H9 (cell line): Measurements from ENCODE around the gene TEC. TPM values are rescaled to one million over a fixed set of nuclear protein-coding genes. Genes with fewer than 3 reads are reported as not detected.

Source experiments
- DNase-seq: peaks from one replicate; pipeline ENCODE4 v3.0.0-alpha.2; 2017
- H2AFZ ChIP-seq: one replicate; pipeline ENCODE4 v1.6.1; 2013; ENCODE audit warnings: mild to moderate bottlenecking, low read length, control low read depth, moderate library complexity
- H2AK5ac ChIP-seq: 2 replicates; pipeline ENCODE4 v1.6.1; 2013; ENCODE audit warnings: low read length, control low read depth, mixed read lengths; ENCODE audit not compliant: insufficient read length
- H2BK120ac ChIP-seq: one replicate; pipeline ENCODE4 v1.6.1; 2013; ENCODE audit warnings: low read depth, mild to moderate bottlenecking, low read length, control low read depth, inconsistent platforms; ENCODE audit not compliant: poor library complexity, severe bottlenecking
- H2BK12ac ChIP-seq: 2 replicates; pipeline ENCODE4 v1.6.1; 2013; ENCODE audit warnings: low read length, control low read depth, mixed read lengths, low read depth; ENCODE audit not compliant: insufficient read length
- H2BK15ac ChIP-seq: 2 replicates; pipeline ENCODE4 v1.6.1; 2013; ENCODE audit warnings: low read depth, low read length, control low read depth
- H2BK20ac ChIP-seq: one replicate; pipeline ENCODE4 v1.6.1; 2013; ENCODE audit warnings: low read depth, mild to moderate bottlenecking, low read length, control low read depth, inconsistent platforms; ENCODE audit not compliant: poor library complexity, severe bottlenecking
- H2BK5ac ChIP-seq: 2 replicates; pipeline ENCODE4 v1.6.1; 2013; ENCODE audit warnings: low read length, control low read depth, mixed read lengths; ENCODE audit not compliant: insufficient read length
- H3K14ac ChIP-seq: 2 replicates; pipeline ENCODE4 v1.6.1; 2013; ENCODE audit warnings: low read length, control low read depth; ENCODE audit not compliant: insufficient read depth
- H3K18ac ChIP-seq: 2 replicates; pipeline ENCODE4 v1.6.1; 2013; ENCODE audit warnings: low read depth, mild to moderate bottlenecking, mixed read lengths, low read length, control low read depth; ENCODE audit not compliant: insufficient read length
- H3K23ac ChIP-seq: 2 replicates; pipeline ENCODE4 v1.6.1; 2013; ENCODE audit warnings: low read length, control low read depth, mixed read lengths, low read depth; ENCODE audit not compliant: insufficient read length
- H3K23me2 ChIP-seq: 2 replicates; pipeline ENCODE4 v1.6.1; 2013; ENCODE audit warnings: low read depth, mild to moderate bottlenecking, mixed read lengths, low read length, control low read depth; ENCODE audit not compliant: insufficient read length, poor library complexity, severe bottlenecking
- H3K27ac ChIP-seq: 2 replicates; pipeline ENCODE4 v1.5.1; 2013; ENCODE audit warnings: low read length, control low read depth, mixed read lengths, low read depth; ENCODE audit not compliant: insufficient read length
- H3K27me3 ChIP-seq: 2 replicates; pipeline ENCODE4 v1.6.1; 2013; ENCODE audit warnings: low read length, control low read depth, inconsistent platforms; ENCODE audit not compliant: insufficient read depth
- H3K4ac ChIP-seq: 2 replicates; pipeline ENCODE4 v1.6.1; 2013; ENCODE audit warnings: low read depth, mild to moderate bottlenecking, control low read depth, inconsistent platforms, low read length, moderate library complexity
- H3K4me1 ChIP-seq: 2 replicates; pipeline ENCODE4 v1.6.1; 2013; ENCODE audit warnings: low read length, control low read depth, inconsistent platforms; ENCODE audit not compliant: insufficient read depth
- H3K4me2 ChIP-seq: 2 replicates; pipeline ENCODE4 v1.6.1; 2013; ENCODE audit warnings: low read length, control low read depth, mixed read lengths; ENCODE audit not compliant: insufficient read length, insufficient read depth
- H3K56ac ChIP-seq: 2 replicates; pipeline ENCODE4 v1.6.1; 2013; ENCODE audit warnings: low read depth, mild to moderate bottlenecking, mixed read lengths, low read length, control low read depth; ENCODE audit not compliant: insufficient read length
- H3K79me1 ChIP-seq: 2 replicates; pipeline ENCODE4 v1.6.1; 2013; ENCODE audit warnings: low read depth, mild to moderate bottlenecking, moderate library complexity, low read length, control low read depth, inconsistent platforms; ENCODE audit not compliant: insufficient read depth, poor library complexity, severe bottlenecking
- H3K79me2 ChIP-seq: 2 replicates; pipeline ENCODE4 v1.6.1; 2013; ENCODE audit warnings: low read length, control low read depth, inconsistent platforms; ENCODE audit not compliant: insufficient read depth
- H3K9ac ChIP-seq: 2 replicates; pipeline ENCODE4 v1.6.1; 2013; ENCODE audit warnings: low read length, control low read depth, mixed read lengths; ENCODE audit not compliant: insufficient read length; ENCODE audit errors: extremely low read depth
- H3K9me3 ChIP-seq: one replicate; pipeline ENCODE4 v1.6.1; 2013; ENCODE audit warnings: low read depth, low read length, inconsistent platforms; ENCODE audit not compliant: control insufficient read depth
- H3T11ph ChIP-seq: one replicate; pipeline ENCODE4 v1.6.1; 2013; ENCODE audit warnings: mild to moderate bottlenecking, low read length, control low read depth, inconsistent platforms
- H4K20me1 ChIP-seq: one replicate; pipeline ENCODE4 v1.6.1; 2013; ENCODE audit not compliant: control insufficient read depth, insufficient read length, insufficient read depth
- H4K5ac ChIP-seq: 2 replicates; pipeline ENCODE4 v1.6.1; 2013; ENCODE audit warnings: low read depth, mild to moderate bottlenecking, mixed read lengths, low read length, control low read depth; ENCODE audit not compliant: insufficient read length
- H4K8ac ChIP-seq: replicated peaks from 2 replicates; pipeline ENCODE4 v1.6.1; 2013; ENCODE audit warnings: low read length, control low read depth, mixed read lengths, low read depth; ENCODE audit not compliant: insufficient read length
- H4K91ac ChIP-seq: 2 replicates; pipeline ENCODE4 v1.6.1; 2013; ENCODE audit warnings: low read depth, mild to moderate bottlenecking, moderate library complexity, mixed read lengths, low read length, control low read depth; ENCODE audit not compliant: insufficient read length
- H3K27ac Mint-ChIP-seq, 3 experiments: 2 replicates in 2 of 3; 3 replicates in 1 of 3; pipeline ENCODE4 v1.8.0; 2020 to 2021; ENCODE audit warnings: mixed read lengths in 3 of 3, mild to moderate bottlenecking in 1 of 3, moderate library complexity in 1 of 3
- H3K27me3 Mint-ChIP-seq: 2 replicates; pipeline ENCODE4 v1.8.0; 2021; ENCODE audit warnings: low read depth, mild to moderate bottlenecking, moderate library complexity, mixed read lengths
- H3K36me3 Mint-ChIP-seq, 3 experiments: 2 replicates in 2 of 3; 3 replicates in 1 of 3; pipeline ENCODE4 v1.8.0; 2020 to 2021; ENCODE audit warnings: low read depth in 3 of 3, mixed read lengths in 3 of 3; ENCODE audit not compliant: insufficient read depth in 1 of 3
- H3K4me1 Mint-ChIP-seq, 2 experiments: 2 replicates each; pipeline ENCODE4 v1.8.0; 2020; ENCODE audit warnings: mixed read lengths in 2 of 2
- H3K4me3 Mint-ChIP-seq, 2 experiments: 2 replicates in 1 of 2; 3 replicates in 1 of 2; pipeline ENCODE4 v1.8.0; 2020 to 2021; ENCODE audit warnings: mild to moderate bottlenecking in 2 of 2, mixed read lengths in 2 of 2, moderate library complexity in 1 of 2
- H3K9me3 Mint-ChIP-seq, 2 experiments: 2 replicates in 1 of 2; 3 replicates in 1 of 2; pipeline ENCODE4 v1.8.0; 2020; ENCODE audit warnings: mild to moderate bottlenecking in 2 of 2, mixed read lengths in 2 of 2, moderate library complexity in 1 of 2
- CTCF ChIP-seq: fragments of 200-600 bp; sonication (generic); conservative IDR thresholded peaks from 3 replicates; pipeline ENCODE4 v1.8.0; 2021; ENCODE audit warnings: antibody characterized with exemption, mild to moderate bottlenecking
- WGBS: extraction: QIAGEN DNeasy Blood & Tissue Kit; methylation state at CpG from one replicate; pipeline ENCODE4 v1.1.7; 2013; ENCODE audit warnings: missing lambda C conversion rate, low lambda C conversion rate, mixed read lengths; ENCODE audit not compliant: insufficient read length; ENCODE audit errors: extremely low coverage; 5-methylcytosine and 5-hydroxymethylcytosine counted together
- total RNA-seq: library from RNA; stranded (reverse); gene quantifications from 2 replicates; pipeline ENCODE4 v1.2.1, GENCODE V29; 2021

Gene TEC
- total RNA-seq, 1 experiment from 2014 or later = 1.8 TPM

- Mint-ChIP-seq H3K4me1 (0 out of 4 replicates have a peak, but pooled peaks cover 0 to 3% of the 10 kb centered on the region in 2 experiments), H3K4me3 (no peak overlapping the region), H3K36me3 (no peaks in the 10 kb centered on the region), H3K27me3 (no peaks in the 10 kb centered on the region; the same call in 1 of the 2 replicates), H3K9me3 (no peaks in the 10 kb centered on the region), H3K27ac (no peak overlapping the region)
- Histone ChIP-seq H2BK15ac (no peak overlapping the region), H4K5ac (no peak overlapping the region), H3K9me3 (no peaks in the 10 kb centered on the region), H3K14ac (no peak overlapping the region), H3K23me2 (no peaks in the 10 kb centered on the region), H3K4me2 (no peak overlapping the region), H3K23ac (no peak overlapping the region), H2BK20ac (no peak overlapping the region), H3K4me1 (no peaks in the 10 kb centered on the region), H3K56ac (no peak overlapping the region), H2AFZ (no peak overlapping the region), H3K27me3 (no peaks in the 10 kb centered on the region), H3K9ac (no peak overlapping the region), H4K91ac (no peak overlapping the region), H3T11ph (no peak overlapping the region), H4K8ac (no peak overlapping the region), H3K79me2 (no peaks in the 10 kb centered on the region; the same call in 1 of the 2 replicates), H2BK5ac (no peak overlapping the region), H2AK5ac (no peak overlapping the region), H2BK120ac (no peak overlapping the region), H3K27ac (no peak overlapping the region), H2BK12ac (no peak overlapping the region), H4K20me1 (no peaks in the 10 kb centered on the region), H3K18ac (no peak overlapping the region), H3K4ac (no peak overlapping the region), H3K79me1 (no peaks in the 10 kb centered on the region)
- no CpG with 5 or more reads among the region's 4 CpGs for WGBS
- DNase-seq = no peak
- no peak for TF ChIP-seq CTCF
Observed at GRCh38 chr4:48250343-48250742, 19.3 kb downstream of the TEC start.
